GM18951 (cell line): ENCODE results near the gene FEM1A.
"Not testable (repeated sequence)": the region's sequence is repeated elsewhere in the genome, so short reads cannot be mapped to it uniquely, and the experiment has no call there.

Experiments used
- POLR2A ChIP-seq: IDR thresholded peaks from 4 replicates; pipeline ENCODE4 v1.6.1; 2011; ENCODE audit warnings: mild to moderate bottlenecking; ENCODE audit not compliant: insufficient read length, insufficient read depth; ENCODE audit errors: extremely low read depth
- in situ Hi-C: fragments of 300-500 bp; cut with MboI; formaldehyde crosslinking; loops from one replicate; pipeline ENCODE4 v1.12.0; 2022; ENCODE audit warnings: low sequenced_read_pairs, mixed read lengths, inconsistent platforms; ENCODE audit not compliant: unreplicated experiment

The FEM1A gene

DNA sequence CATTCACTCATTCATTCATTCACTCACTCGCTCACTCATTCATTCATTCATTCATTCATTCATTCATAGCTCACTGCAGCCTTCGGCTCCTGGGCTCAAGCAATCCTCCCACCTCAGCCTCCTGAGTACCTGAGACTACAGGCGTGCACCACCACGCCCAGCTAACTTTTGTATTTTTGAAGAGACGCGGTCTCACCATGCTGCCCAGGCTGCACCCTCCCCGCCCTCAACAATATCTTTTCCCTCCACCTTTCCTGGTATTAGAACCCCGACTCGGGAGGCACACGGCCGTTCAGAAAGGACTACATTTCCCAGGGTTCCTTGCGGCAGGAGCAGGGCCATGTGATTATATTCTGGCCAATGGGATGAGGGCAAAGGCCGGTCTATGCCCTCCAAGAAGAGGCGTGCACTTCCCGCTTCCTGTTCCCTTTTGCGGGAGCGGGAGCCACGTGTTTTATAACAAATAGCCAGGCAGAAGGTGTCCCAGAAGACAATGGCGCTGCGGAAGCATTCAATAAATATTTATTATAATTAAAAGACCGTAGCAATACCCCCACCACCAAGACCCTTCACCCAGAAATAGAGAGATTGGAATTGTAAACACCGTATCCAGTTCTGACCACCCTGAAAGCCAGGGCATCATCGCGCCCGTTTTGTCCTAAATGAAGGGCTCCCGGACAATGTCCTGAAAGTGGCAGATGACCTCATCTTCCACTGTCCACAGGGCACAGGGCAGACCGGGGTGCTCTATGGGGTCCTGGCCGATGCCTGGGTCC lies 24.1 kb downstream of the FEM1A start:
- in situ Hi-C loops, result no loop called here
- TF ChIP-seq POLR2A, result no peak

DNA sequence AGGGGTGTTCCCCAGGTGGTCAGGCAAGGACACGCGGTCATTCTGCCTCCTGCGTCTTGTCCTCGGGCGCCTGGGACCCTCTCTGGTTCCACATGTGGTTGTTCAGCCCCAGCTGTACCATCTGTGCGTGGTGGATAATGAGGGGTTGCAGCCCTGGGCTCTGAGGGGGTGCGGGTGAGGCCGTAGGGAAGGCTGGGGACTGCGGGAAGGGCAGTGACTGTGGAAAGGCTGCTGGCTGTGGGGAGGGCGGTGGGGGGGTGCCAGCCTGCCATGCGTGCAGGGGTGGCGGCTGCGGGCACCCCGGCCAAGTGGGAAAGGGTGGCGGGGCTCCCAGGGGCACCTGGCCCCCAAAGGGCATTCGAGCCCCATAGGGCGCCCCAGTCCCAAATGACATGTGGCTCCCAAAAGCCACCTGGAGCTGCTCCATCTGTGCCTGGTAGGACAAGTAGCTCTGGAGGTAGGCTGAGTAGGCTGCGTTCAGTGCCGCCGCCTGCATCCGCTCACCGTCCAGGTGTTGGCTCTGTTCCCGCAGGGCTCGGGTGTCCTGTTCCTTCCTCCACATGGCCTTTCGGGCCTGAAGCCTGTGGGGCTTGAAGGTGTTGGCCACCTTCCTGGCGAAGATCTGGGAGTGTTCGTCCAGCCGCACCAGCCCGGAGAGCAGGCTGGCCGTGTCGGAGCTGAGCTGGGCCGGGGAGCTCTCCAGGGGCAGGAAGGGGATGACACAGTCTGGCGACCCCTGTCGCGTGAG lies 24.8 kb downstream of the FEM1A start:
- in situ Hi-C loops, result no loop called here
- no peak for TF ChIP-seq POLR2A

DNA sequence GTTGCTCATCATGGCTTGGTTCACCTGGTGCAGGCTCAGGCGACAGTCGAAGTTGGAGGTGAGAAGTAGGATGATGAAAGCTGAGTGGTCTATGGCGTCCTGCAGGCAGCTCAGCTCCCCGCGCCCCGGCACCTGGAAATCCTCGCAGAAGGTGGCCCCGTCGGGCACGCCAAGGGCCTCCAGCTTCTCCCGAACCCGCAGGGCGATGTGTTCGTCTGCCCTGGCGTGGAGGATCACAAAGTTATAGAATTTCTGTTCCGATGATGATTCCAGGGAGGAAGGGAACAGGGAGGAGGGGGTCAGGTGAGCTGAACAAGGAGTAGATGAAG lies 25.4 kb downstream of the FEM1A start:
- in situ Hi-C loops, result no loop called here
- no peak for TF ChIP-seq POLR2A

DNA sequence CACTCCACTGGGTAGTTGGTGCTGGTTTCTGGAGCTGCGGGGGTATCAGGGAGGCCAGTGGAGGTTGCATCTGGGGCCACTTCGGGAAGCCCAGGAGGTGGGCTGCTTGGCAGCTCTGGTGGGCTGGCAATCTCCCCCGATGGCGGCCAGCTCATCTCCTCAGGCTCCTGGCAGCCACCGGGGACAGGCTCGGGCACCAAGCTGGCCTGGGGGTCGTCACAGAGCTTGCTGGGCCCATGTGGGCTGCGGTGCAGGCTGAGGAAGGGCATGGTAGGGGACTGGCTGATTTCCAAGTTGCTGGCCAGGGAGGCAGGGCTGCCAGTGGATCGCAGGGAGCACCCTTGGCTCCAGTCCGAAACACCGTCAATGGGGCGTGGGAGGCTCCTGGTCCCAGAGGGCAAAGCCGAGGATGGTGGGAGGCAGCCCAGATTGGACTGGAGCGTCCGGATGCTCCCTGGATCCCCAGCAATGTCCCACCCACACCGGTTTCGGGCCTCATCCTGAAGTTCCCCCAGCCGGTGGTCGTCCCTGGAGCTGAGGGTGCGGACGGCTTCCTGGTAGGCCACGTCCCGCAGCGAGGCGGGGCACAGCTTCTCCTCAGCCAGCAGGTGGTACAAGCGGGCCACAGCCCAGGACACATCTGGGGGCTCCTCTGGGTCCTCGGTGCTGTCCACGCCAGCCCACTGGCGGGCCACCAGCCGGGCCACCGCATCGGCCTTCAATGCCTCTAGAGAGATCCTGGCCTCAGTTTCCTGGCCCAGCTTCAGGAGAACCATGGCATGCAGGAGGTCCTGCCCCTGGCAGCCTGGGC lies 26.1 kb downstream of the FEM1A start:
- no peak for TF ChIP-seq POLR2A
- in situ Hi-C loops, result no loop called here

DNA sequence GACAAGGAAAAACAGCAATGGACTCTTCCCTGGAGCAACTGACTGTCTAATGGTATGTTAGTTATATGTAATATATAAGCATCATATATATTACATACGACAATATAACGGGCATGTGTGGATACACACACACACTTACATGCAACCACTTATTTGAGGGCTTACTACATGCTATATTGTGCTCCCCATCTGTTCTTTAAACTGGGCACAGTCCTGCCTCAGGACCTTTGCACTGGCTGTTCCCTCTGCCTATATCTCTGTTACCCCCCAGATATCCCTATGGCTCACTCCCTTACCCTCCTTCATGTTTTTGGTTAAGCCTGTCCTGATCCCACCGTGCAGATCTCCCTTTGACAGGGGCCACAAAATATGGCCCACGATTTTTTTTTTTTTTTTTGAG lies 29.7 kb downstream of the FEM1A start:
- no peak for TF ChIP-seq POLR2A
- in situ Hi-C loops, result no loop called here

DNA sequence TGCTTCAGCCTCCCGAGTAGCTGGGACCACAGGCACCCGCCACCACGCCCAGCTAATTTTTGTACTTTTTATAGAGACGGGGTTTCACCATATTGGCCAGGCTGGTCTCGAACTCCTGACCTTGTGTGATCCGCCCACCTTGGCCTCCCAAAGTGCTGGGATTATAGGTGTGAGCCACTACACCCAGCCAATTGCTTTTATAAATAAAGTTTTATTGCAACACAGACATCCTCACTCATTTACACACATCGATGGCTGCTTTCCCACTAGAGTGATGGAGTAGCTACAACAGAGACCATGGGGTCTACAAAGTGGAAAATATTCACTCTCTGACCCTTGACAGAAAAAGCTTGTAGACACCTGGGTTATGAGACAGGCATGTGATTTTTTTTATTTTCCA lies 30.8 kb downstream of the FEM1A start:
- in situ Hi-C loops, result not testable (repeated sequence)

DNA sequence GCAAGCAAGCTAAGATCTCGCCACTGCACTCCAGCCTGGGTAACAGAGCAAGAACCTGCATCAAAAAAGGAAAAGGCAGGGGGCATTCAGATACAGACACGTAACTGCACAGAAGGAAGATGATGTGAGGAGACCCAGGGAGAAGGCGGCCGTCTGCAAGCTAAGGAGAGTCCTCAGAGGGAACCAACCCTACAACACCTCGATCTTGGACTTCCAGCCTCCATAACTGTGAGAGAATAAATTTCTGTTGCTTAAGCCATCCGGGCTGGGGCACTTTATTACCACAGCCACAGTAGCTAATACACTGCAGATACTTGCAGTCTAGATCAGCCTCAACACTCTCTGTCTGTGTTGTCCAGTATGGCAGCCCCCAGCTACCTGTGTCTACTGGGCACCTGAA lies 32.0 kb downstream of the FEM1A start:
- no peak for TF ChIP-seq POLR2A
- in situ Hi-C loops, result no loop called here

DNA sequence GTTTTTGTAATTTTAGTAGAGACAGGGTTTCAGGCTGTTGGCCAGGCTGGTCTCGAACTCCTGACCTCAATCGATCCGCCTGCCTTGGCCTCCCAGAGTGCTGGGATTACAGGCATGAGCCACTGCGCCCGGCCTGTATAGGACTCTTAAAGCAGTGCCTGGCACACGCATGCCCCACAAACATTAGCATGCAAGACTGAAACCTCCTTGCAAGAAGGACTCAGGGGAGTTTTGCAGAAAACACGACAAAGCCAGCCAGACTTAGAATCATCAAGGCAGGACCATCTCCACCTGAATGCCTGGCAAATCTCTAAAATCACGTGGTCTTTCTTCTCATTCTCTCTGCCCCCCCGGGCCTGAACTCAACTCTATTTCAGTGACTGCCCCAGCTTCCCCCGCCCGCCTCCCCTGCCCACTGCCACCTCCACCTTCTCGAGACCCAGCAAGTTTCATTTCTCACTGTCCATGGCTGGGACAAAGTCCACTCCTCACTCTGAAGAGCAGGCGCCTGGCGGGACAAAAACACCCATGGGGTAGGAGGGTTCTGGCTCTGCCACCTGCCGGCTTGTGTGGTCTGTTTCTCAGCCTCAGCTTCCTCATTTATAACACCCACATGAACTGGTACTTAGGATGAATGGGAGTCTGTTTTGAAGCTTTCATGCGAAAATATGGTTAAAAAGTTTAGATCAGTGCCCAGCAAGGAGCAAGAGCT lies 37.6 kb downstream of the FEM1A start:
- in situ Hi-C loops, result no loop called here
- peak; percentile 22 for TF ChIP-seq POLR2A

DNA sequence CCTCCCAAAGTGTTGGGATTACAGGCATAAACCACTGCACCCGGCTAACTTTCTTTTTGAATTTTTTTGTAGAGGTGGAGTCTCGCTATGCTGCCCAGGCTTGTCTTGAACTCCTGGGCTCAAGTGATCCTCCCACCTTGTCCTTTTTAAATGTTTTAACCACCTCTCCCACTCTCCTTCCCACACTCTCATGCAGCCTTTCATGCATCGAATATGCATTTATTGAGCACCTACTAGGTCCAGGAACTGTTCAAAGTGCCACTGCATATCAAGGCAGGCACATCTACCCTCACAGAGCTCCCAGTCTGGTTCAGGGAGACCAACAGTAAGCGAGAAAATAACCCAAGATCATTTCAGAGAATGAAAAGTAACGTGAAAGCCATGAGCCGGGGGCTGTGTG lies 38.8 kb downstream of the FEM1A start:
- in situ Hi-C loops, result no loop called here
- no peak for TF ChIP-seq POLR2A

DNA sequence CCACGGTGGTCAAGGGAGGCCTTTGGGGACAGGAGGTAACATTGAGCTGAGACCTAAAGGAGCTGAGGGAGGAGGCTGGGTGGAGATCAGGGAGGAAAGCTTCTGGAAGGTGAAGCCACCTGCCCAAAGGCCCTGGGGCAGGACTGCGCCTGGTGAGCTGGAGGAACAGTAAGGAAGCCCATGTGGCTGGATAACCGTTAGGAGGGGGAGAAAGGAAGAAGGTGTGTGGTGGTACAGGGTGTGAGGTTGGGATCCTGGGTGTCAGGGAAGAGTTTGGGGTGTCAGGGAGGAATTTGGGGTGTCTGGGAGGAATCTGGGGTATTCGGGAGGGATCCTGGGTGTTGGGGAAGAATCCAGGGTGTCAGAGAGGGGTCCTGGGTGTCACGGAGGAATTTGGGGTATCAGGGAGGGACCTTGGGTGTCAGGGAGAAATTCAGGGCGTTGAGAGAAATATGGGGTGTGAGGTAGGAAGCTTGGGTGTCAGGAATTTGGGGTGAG lies 39.3 kb downstream of the FEM1A start:
- in situ Hi-C loops, result no loop called here
- no peak for TF ChIP-seq POLR2A

DNA sequence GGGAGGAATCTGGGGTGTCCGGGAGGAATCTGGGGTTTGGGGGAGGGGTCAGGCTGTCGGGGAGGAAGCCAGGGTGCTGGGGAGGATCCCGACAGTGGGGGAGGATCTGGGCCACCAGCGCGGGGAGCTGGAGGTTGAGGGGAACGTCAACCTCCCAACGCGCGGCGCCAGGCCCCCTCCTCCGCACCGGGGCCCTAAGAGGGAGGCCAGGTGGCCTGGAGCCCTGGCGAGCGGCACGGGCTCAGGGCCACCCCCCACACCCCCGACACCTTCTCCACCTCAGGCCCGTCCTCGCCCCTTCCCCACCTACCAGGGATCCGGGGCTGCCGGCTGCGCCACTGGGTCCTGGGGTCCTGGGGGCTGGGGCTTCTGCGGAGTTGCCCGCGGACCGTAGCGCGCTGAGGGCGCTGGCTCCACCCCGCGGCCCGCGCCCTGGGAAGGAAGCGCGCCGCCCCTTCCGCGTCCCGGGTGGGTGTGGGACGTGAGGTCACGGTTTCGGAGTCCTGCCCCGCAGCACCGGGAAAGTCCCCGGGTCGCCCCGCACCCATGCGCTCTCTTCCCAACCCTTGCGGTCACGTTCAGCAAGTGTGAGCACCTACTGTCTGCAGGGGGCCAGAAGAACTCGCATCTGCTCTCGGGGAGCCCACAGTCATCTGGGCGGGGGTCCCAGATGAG lies 39.9 kb downstream of the FEM1A start, which contains the start of gene TICAM1:
Gene TICAM1, minus strand, starts transcription at position 409 of the 675 bp plus-strand sequence. CDS start 13,335 bp downstream, outside the sequence.
- TF ChIP-seq POLR2A, result peak; percentile 88
- in situ Hi-C loops, result no loop called here

DNA sequence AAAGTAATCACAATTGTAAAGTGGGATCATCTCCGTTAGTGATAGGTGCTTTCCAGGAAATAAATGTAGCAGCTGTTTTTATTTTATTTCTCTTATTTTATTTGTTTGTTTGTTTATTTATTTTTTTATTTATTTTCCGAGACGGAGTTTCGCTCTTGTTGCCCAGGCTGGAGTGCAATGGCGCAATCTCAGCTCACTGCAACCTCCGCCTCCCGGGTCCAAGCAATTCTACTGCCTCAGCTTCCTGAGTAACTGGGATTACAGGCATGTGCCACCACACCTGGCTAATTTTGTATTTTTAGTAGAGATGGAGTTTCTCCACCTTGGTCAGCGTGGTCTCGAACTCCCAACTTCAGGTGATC lies 40.4 kb downstream of the FEM1A start:
- in situ Hi-C loops, result not testable (repeated sequence)

DNA sequence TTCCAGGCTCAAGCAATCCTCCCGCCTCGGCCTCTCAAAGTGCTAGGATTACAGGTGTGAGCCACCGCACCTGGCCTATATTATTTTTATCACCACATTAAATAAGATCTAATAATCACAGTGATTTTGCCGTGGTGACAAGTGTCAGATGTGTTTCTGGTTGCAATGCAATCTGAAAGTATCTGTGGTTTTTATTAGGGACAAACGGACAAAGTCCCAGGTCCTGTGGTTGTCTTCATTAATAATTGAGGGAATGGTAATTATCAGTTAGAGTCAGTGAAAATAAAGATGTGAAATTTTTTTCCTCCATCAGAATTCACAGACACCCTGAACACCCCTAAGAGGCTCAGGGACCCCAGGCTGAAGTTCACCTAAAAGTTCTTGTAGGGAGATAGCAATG lies 41.2 kb downstream of the FEM1A start:
- TF ChIP-seq POLR2A, result no peak

DNA sequence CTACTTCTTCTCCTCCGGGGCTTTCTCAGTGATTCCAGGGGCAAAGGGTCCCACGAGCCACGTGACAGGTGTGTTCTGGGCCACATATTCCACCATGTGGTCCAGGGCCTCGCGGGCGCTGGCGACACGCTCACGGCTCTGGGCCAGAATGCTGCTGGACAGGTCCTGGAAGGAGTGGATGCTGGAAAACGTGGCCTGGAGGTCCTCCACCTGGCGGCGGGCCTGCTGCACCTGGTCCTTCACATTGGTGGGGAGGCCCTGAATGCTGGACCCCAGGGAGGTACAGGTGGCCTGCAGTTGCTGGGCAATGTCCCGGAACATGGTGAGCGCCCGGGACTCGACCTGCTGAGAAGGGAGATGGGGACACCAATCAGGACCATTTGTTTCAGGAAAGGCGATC lies 47.7 kb downstream of the FEM1A start:
- TF ChIP-seq POLR2A, result no peak
- in situ Hi-C loops, result no loop called here

More for the DNA sequence above, 41.2 kb downstream of the FEM1A start:
- in situ Hi-C loops, result no loop called here
